Astrocyte (in vitro differentiated cells and primary cell): Measurements from ENCODE around the gene AP3M1. TPM values are rescaled to one million over a fixed set of nuclear protein-coding genes. Genes with fewer than 3 reads are reported as not detected.

Experiments used
- DNase-seq: peaks from one replicate; pipeline ENCODE4 v3.0.0-alpha.2; 2010; ENCODE audit warnings: low read depth
- FAIRE-seq: peaks from 2 replicates; lab custom pipeline; 2011; peaks lifted over from hg19 to GRCh38; lab: Jason Lieb, UNC
- H2AFZ ChIP-seq: 2 replicates; pipeline ENCODE4 v1.6.0; 2012; ENCODE audit warnings: low read depth, low read length, inconsistent platforms
- H3K27ac ChIP-seq: 2 replicates; pipeline ENCODE4 v1.5.1; 2011; ENCODE audit warnings: low read depth, low read length, inconsistent platforms
- H3K27me3 ChIP-seq: 2 replicates; pipeline ENCODE4 v1.6.0; 2011; ENCODE audit warnings: low read length, inconsistent platforms; ENCODE audit not compliant: insufficient read depth
- H3K36me3 ChIP-seq: 2 replicates; pipeline ENCODE4 v1.5.1; 2011; ENCODE audit warnings: low read length, inconsistent platforms; ENCODE audit not compliant: insufficient read depth
- H3K4me1 ChIP-seq: 2 replicates; pipeline ENCODE4 v1.5.1; 2011; ENCODE audit warnings: low read length, inconsistent platforms; ENCODE audit not compliant: insufficient read depth
- H3K4me2 ChIP-seq: 2 replicates; pipeline ENCODE4 v1.6.0; 2012; ENCODE audit warnings: low read length, inconsistent platforms
- H3K4me3 ChIP-seq: 2 replicates; pipeline ENCODE4 v1.5.1; 2011; ENCODE audit warnings: low read depth, mild to moderate bottlenecking, low read length, inconsistent platforms; ENCODE audit not compliant: insufficient read depth
- H3K79me2 ChIP-seq: 2 replicates; pipeline ENCODE4 v1.6.0; 2012; ENCODE audit warnings: mild to moderate bottlenecking, low read length, inconsistent platforms; ENCODE audit not compliant: insufficient read depth
- H3K9ac ChIP-seq: 2 replicates; pipeline ENCODE4 v1.6.0; 2012; ENCODE audit warnings: mild to moderate bottlenecking, low read length, inconsistent platforms
- H3K9me3 ChIP-seq: 2 replicates; pipeline ENCODE4 v1.5.1; 2012; ENCODE audit warnings: low read depth, mild to moderate bottlenecking, low read length, inconsistent platforms; ENCODE audit not compliant: insufficient read depth
- H4K20me1 ChIP-seq: 2 replicates; pipeline ENCODE4 v1.6.0; 2012; ENCODE audit warnings: low read length, inconsistent platforms; ENCODE audit not compliant: insufficient read depth
- H3K27ac Mint-ChIP-seq: one replicate; pipeline ENCODE4 v1.8.0; 2021; ENCODE audit warnings: mild to moderate bottlenecking, mixed read lengths; ENCODE audit not compliant: unreplicated experiment
- H3K27me3 Mint-ChIP-seq: one replicate; pipeline ENCODE4 v1.8.0; 2021; ENCODE audit warnings: low read depth, mixed read lengths; ENCODE audit not compliant: unreplicated experiment
- H3K36me3 Mint-ChIP-seq: one replicate; pipeline ENCODE4 v1.8.0; 2021; ENCODE audit warnings: low read depth, mixed read lengths; ENCODE audit not compliant: unreplicated experiment
- H3K4me1 Mint-ChIP-seq: one replicate; pipeline ENCODE4 v1.8.0; 2021; ENCODE audit warnings: low read depth, mixed read lengths; ENCODE audit not compliant: unreplicated experiment
- H3K4me3 Mint-ChIP-seq: one replicate; pipeline ENCODE4 v1.8.0; 2021; ENCODE audit warnings: mild to moderate bottlenecking, moderate library complexity, mixed read lengths; ENCODE audit not compliant: unreplicated experiment
- H3K9me3 Mint-ChIP-seq: one replicate; pipeline ENCODE4 v1.8.0; 2021; ENCODE audit warnings: mild to moderate bottlenecking, mixed read lengths; ENCODE audit not compliant: unreplicated experiment
- CTCF ChIP-seq: IDR thresholded peaks from 2 replicates; pipeline ENCODE4 v1.5.1; 2011; ENCODE audit warnings: low read depth, mild to moderate bottlenecking, inconsistent platforms, low read length, moderate library complexity; ENCODE audit not compliant: insufficient read depth
- EZH2 ChIP-seq: IDR thresholded peaks from 2 replicates; pipeline ENCODE4 v1.6.1; 2012; ENCODE audit warnings: mild to moderate bottlenecking, low read length, inconsistent platforms; ENCODE audit not compliant: insufficient read depth
- total RNA-seq: library from RNA; stranded (reverse); gene quantifications from 2 replicates; pipeline ENCODE4 v1.2.1, GENCODE V29; 2021

AP3M1 gene
- total RNA-seq, 1 donor from 2014 or later: 50.0 TPM

GRCh38 chr10:74086317-74086716 lies 64.3 kb downstream of the AP3M1 start:
- Histone ChIP-seq H3K79me2 (peaks cover 79% of the 10 kb centered on the region), H3K36me3 (peaks cover 72% of the 10 kb centered on the region), H3K4me2 (no peak overlapping the region), H2AFZ (no peak overlapping the region), H3K9ac (no peak overlapping the region), H4K20me1 (peaks cover 61% of the 10 kb centered on the region), H3K4me1 (no peaks in the 10 kb centered on the region), H3K4me3 (no peak overlapping the region), H3K27ac (no peak overlapping the region), H3K27me3 (no peaks in the 10 kb centered on the region), H3K9me3 (no peaks in the 10 kb centered on the region)
- TF ChIP-seq CTCF (no peak), EZH2 (no peak)
- DNase-seq: no peak
- peaks cover 11% of the 10 kb centered on the region for H3K4me1 Mint-ChIP-seq
- H3K36me3 Mint-ChIP-seq: peaks cover 25% of the 10 kb centered on the region
- H3K4me3 Mint-ChIP-seq: no peak overlapping the region
- H3K9me3 Mint-ChIP-seq: no peaks in the 10 kb centered on the region
- peak overlapping the region; percentile 14 for H3K27ac Mint-ChIP-seq
- no peaks in the 10 kb centered on the region for H3K27me3 Mint-ChIP-seq
- no peak for FAIRE-seq

- FAIRE-seq (no peak), DNase-seq (no peak)
- no peaks in the 10 kb centered on the region for H3K9me3 Mint-ChIP-seq
- Histone ChIP-seq H3K9ac (no peak overlapping the region), H3K4me3 (no peak overlapping the region), H2AFZ (no peak overlapping the region), H3K4me2 (no peak overlapping the region), H3K9me3 (no peaks in the 10 kb centered on the region), H3K4me1 (peaks cover 12% of the 10 kb centered on the region), H4K20me1 (peaks cover 58% of the 10 kb centered on the region), H3K27ac (no peak overlapping the region), H3K27me3 (no peaks in the 10 kb centered on the region), H3K79me2 (peaks cover 79% of the 10 kb centered on the region), H3K36me3 (peaks cover 59% of the 10 kb centered on the region)
- H3K27ac Mint-ChIP-seq: no peak overlapping the region
- peaks cover 23% of the 10 kb centered on the region for H3K4me1 Mint-ChIP-seq
- H3K36me3 Mint-ChIP-seq: peaks cover 22% of the 10 kb centered on the region
- H3K4me3 Mint-ChIP-seq: no peak overlapping the region
- no peak for TF ChIP-seq CTCF
- TF ChIP-seq EZH2: no peak
- no peaks in the 10 kb centered on the region for H3K27me3 Mint-ChIP-seq
These were observed 65.7 kb downstream of the AP3M1 start for GRCh38 chr10:74084955-74085354.

- Histone ChIP-seq H3K4me2 (no peak overlapping the region), H3K4me1 (peaks cover 27% of the 10 kb centered on the region), H3K27me3 (no peaks in the 10 kb centered on the region), H3K36me3 (peaks cover 43% of the 10 kb centered on the region), H2AFZ (no peak overlapping the region), H3K9ac (no peak overlapping the region), H3K4me3 (no peak overlapping the region), H3K27ac (no peak overlapping the region), H4K20me1 (peaks cover 54% of the 10 kb centered on the region), H3K79me2 (peaks cover 69% of the 10 kb centered on the region), H3K9me3 (no peaks in the 10 kb centered on the region)
- TF ChIP-seq EZH2: no peak
- no peak for TF ChIP-seq CTCF
- Mint-ChIP-seq H3K27ac (no peak overlapping the region), H3K9me3 (no peaks in the 10 kb centered on the region), H3K27me3 (no peaks in the 10 kb centered on the region), H3K36me3 (peaks cover 13% of the 10 kb centered on the region), H3K4me3 (no peak overlapping the region), H3K4me1 (peaks cover 37% of the 10 kb centered on the region)
- no peak for FAIRE-seq
- DNase-seq: no peak
These were observed 67.3 kb downstream of the AP3M1 start for GRCh38 chr10:74083304-74083703.
